CD4-positive, alpha-beta T cell treated with Interleukin-15 for 4 hours (primary cell): Measurements from ENCODE around the gene RASGRF1.
"Not testable (repeated sequence)": the region's sequence is repeated elsewhere in the genome, so short reads cannot be mapped to it uniquely, and the experiment has no call there.

ENCODE experiments used
- DNase-seq: peaks from one replicate; pipeline ENCODE4 v3.0.0-alpha.2; 2020; ENCODE audit warnings: low spot score

Gene RASGRF1

GRCh38 chr15:79036323-79036722, 54.3 kb downstream of the RASGRF1 start:
- no peak for DNase-seq

GRCh38 chr15:79035814-79036213, 54.8 kb downstream of the RASGRF1 start:
- no peak for DNase-seq

GRCh38 chr15:79035111-79035601, 55.4 kb downstream of the RASGRF1 start:
- no peak for DNase-seq

GRCh38 chr15:79034284-79034683, 56.3 kb downstream of the RASGRF1 start:
- DNase-seq: no peak

- no peak for DNase-seq
Measured at GRCh38 chr15:79032656-79033055, 57.9 kb downstream of the RASGRF1 start.

GRCh38 chr15:79031821-79032220, 58.8 kb downstream of the RASGRF1 start:
- no peak for DNase-seq

- DNase-seq: no peak
Measured at GRCh38 chr15:79031201-79031600, 59.4 kb downstream of the RASGRF1 start.

GRCh38 chr15:79030470-79030869, 60.1 kb downstream of the RASGRF1 start:
- no peak for DNase-seq

- no peak for DNase-seq
Measured at GRCh38 chr15:79028411-79028964, 62.1 kb downstream of the RASGRF1 start.

GRCh38 chr15:79027532-79028410, 62.8 kb downstream of the RASGRF1 start:
- DNase-seq: no peak

GRCh38 chr15:79025802-79026201, 64.8 kb downstream of the RASGRF1 start:
- DNase-seq: no peak

- DNase-seq: no peak
Measured at GRCh38 chr15:79025201-79025600, 65.4 kb downstream of the RASGRF1 start.

GRCh38 chr15:79024493-79024892, 66.1 kb downstream of the RASGRF1 start:
- DNase-seq: not testable (repeated sequence)

GRCh38 chr15:79023918-79024317, 66.7 kb downstream of the RASGRF1 start:
- DNase-seq: no peak

GRCh38 chr15:79023546-79023890, 67.1 kb downstream of the RASGRF1 start:
- DNase-seq: no peak

GRCh38 chr15:79018960-79019359, 71.6 kb downstream of the RASGRF1 start:
- DNase-seq: no peak

- DNase-seq: no peak
Measured at GRCh38 chr15:79017953-79018352, 72.6 kb downstream of the RASGRF1 start.

- DNase-seq: no peak
Measured at GRCh38 chr15:79016527-79017170, 73.9 kb downstream of the RASGRF1 start.

GRCh38 chr15:79015416-79015815, 75.2 kb downstream of the RASGRF1 start:
- no peak for DNase-seq

- no peak for DNase-seq
Measured at GRCh38 chr15:79010278-79010677, 80.3 kb downstream of the RASGRF1 start.

- no peak for DNase-seq
Measured at GRCh38 chr15:79009379-79009778, 81.2 kb downstream of the RASGRF1 start.

- DNase-seq: no peak
Measured at GRCh38 chr15:79008659-79009058, 81.9 kb downstream of the RASGRF1 start.

- no peak for DNase-seq
Measured at GRCh38 chr15:79007066-79007465, 83.5 kb downstream of the RASGRF1 start.
